ENCODE results near the gene PLIN4. TPM values are rescaled to one million over a fixed set of nuclear protein-coding genes. Genes with fewer than 3 reads are reported as not detected.

PLIN4 gene
- polyA plus RNA-seq, 1 donor (not counting 4 experiments of a cell fraction or from before 2014, with no cell fraction given), result not detected

- DNase-seq (ENCODE audit: low read depth, low spot score), result no peak
- no peaks in the 10 kb centered on the region for H3K9me3 ChIP-seq (ENCODE audit: control insufficient read depth, low read depth, low read length)
- H3K36me3 ChIP-seq (ENCODE audit: control insufficient read depth in 2 of 2, extremely low read depth in 1 of 2, insufficient read depth in 2 of 2, low read length in 2 of 2), result no peaks in the 10 kb centered on the region
- H3K9ac ChIP-seq (ENCODE audit: control insufficient read depth, extremely low read depth, insufficient read depth, low read length), result no peak overlapping the region
- H3K79me2 ChIP-seq (ENCODE audit: control insufficient read depth, insufficient read depth, low read length), result no peaks in the 10 kb centered on the region
- no peak overlapping the region for H3K4me2 ChIP-seq (ENCODE audit: control insufficient read depth, extremely low read depth, insufficient read depth, low read depth, low read length)
- no peak overlapping the region for H2AFZ ChIP-seq (ENCODE audit: control insufficient read depth, low read length)
- no peaks in the 10 kb centered on the region for H4K20me1 ChIP-seq (ENCODE audit: control insufficient read depth, extremely low read depth, insufficient read depth, low read length)
- no peak overlapping the region for H3K27ac ChIP-seq (ENCODE audit: control insufficient read depth, insufficient read depth, low read length)
- H3K4me3 ChIP-seq (ENCODE audit: control insufficient read depth in 2 of 3, extremely low read depth in 1 of 3, insufficient read depth in 2 of 3, low read depth in 1 of 3, low read length in 3 of 3), result no peak overlapping the region
- dilution Hi-C loops (cut with MboI; ENCODE audit: extremely low pct_ligation_motif_present, low sequenced_read_pairs), result no loop called here
- H3K9me1 ChIP-seq (ENCODE audit: control insufficient read depth, extremely low read depth, insufficient read depth, low read length), result no peaks in the 10 kb centered on the region
- TF ChIP-seq CTCF (optimal IDR thresholded peaks at IDR 0.05 in 1 of 3, IDR thresholded peaks at IDR 0.05 in 1 of 3, conservative IDR thresholded peaks at IDR 0.05 in 1 of 3; ENCODE audit: extremely low read depth in 1 of 3, insufficient read depth in 2 of 3, low read length in 3 of 3), result no peak
- TF ChIP-seq EZH2 (IDR thresholded peaks at IDR 0.05; ENCODE audit: low read length), result no peak
- FAIRE-seq, result no peak
- H3K4me1 ChIP-seq (ENCODE audit: control insufficient read depth, extremely low read depth, insufficient read depth, low read length), result no peaks in the 10 kb centered on the region
- peaks cover 13% of the 10 kb centered on the region for H3K27me3 ChIP-seq (ENCODE audit: control insufficient read depth, extremely low read depth, insufficient read depth, low read length)
Observed at GRCh38 chr19:4525563-4526002, 7.3 kb upstream of the PLIN4 start.

DNA sequence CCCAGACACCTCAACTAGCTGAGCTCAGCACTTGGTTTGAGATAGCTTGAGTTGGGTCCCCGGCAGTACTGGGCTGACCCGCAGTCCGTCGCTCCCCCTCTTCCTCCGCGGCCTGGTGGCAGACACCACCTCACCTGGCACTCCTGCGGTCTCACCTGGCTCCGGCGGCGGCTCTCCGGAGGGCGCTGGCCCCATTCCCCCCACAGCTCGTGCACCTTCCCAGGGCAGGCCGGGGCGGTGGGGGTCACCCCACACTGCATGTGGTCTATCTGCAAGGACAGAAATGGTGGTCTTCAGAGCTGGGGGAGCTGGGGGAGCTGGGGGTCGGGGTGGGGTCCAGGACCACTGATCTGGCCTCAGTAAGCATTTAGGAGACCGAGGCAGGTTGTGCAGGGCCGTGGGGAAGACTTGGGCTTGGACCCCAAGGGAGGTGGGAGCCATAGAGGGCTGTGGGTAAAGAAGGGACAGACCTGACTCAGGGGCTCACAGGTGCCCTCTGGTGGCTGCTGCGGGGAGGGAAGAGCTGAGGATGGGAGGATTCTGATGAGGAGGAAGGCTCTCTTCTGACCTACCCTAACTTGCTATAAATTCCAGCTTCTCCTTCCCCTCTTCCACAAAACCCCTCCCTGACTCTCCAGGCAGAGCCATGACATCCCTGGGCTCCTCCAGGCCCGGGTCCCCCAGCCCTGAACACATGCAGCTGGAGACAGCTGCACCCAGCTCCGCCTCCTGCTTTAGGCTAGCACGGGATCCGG lies 6.7 kb upstream of the PLIN4 start:
- H4K20me1 ChIP-seq (ENCODE audit: control insufficient read depth, extremely low read depth, insufficient read depth, low read length), result no peaks in the 10 kb centered on the region
- no peaks in the 10 kb centered on the region for H3K9me1 ChIP-seq (ENCODE audit: control insufficient read depth, extremely low read depth, insufficient read depth, low read length)
- DNase-seq (ENCODE audit: low read depth, low spot score), result no peak
- H2AFZ ChIP-seq (ENCODE audit: control insufficient read depth, low read length), result no peak overlapping the region
- H3K4me2 ChIP-seq (ENCODE audit: control insufficient read depth, extremely low read depth, insufficient read depth, low read depth, low read length), result no peak overlapping the region
- H3K4me1 ChIP-seq (ENCODE audit: control insufficient read depth, extremely low read depth, insufficient read depth, low read length), result peaks cover under 1% of the 10 kb centered on the region
- dilution Hi-C loops (cut with MboI; ENCODE audit: extremely low pct_ligation_motif_present, low sequenced_read_pairs), result no loop called here
- H3K9me3 ChIP-seq (ENCODE audit: control insufficient read depth, low read depth, low read length), result no peaks in the 10 kb centered on the region
- no peak overlapping the region for H3K4me3 ChIP-seq (ENCODE audit: control insufficient read depth in 2 of 3, extremely low read depth in 1 of 3, insufficient read depth in 2 of 3, low read depth in 1 of 3, low read length in 3 of 3)
- peak; percentile 34 for FAIRE-seq
- H3K9ac ChIP-seq (ENCODE audit: control insufficient read depth, extremely low read depth, insufficient read depth, low read length), result no peak overlapping the region
- TF ChIP-seq CTCF (optimal IDR thresholded peaks at IDR 0.05 in 1 of 3, IDR thresholded peaks at IDR 0.05 in 1 of 3, conservative IDR thresholded peaks at IDR 0.05 in 1 of 3; ENCODE audit: extremely low read depth in 1 of 3, insufficient read depth in 2 of 3, low read length in 3 of 3) (peak; percentile 86 to 90 (median 88)), EZH2 (IDR thresholded peaks at IDR 0.05; ENCODE audit: low read length) (no peak)
- H3K27ac ChIP-seq (ENCODE audit: control insufficient read depth, insufficient read depth, low read length), result no peak overlapping the region
- H3K27me3 ChIP-seq (ENCODE audit: control insufficient read depth, extremely low read depth, insufficient read depth, low read length), result peaks cover 9% of the 10 kb centered on the region
- no peaks in the 10 kb centered on the region for H3K79me2 ChIP-seq (ENCODE audit: control insufficient read depth, insufficient read depth, low read length)
- no peaks in the 10 kb centered on the region for H3K36me3 ChIP-seq (ENCODE audit: control insufficient read depth in 2 of 2, extremely low read depth in 1 of 2, insufficient read depth in 2 of 2, low read length in 2 of 2)

Measured in keratinocyte (primary cell).